LNCAP (cell line): ENCODE measurements around the gene TTC39B.
A peak's percentile ranks its signal among the peaks of the same experiment; 100 is the strongest.

Experiments
- CTCF ChIP-seq: fragments of 450-650 bp; IDR thresholded peaks from 2 replicates; pipeline ENCODE4 v1.5.1; 2017; ENCODE audit warnings: mild to moderate bottlenecking

Gene TTC39B

DNA sequence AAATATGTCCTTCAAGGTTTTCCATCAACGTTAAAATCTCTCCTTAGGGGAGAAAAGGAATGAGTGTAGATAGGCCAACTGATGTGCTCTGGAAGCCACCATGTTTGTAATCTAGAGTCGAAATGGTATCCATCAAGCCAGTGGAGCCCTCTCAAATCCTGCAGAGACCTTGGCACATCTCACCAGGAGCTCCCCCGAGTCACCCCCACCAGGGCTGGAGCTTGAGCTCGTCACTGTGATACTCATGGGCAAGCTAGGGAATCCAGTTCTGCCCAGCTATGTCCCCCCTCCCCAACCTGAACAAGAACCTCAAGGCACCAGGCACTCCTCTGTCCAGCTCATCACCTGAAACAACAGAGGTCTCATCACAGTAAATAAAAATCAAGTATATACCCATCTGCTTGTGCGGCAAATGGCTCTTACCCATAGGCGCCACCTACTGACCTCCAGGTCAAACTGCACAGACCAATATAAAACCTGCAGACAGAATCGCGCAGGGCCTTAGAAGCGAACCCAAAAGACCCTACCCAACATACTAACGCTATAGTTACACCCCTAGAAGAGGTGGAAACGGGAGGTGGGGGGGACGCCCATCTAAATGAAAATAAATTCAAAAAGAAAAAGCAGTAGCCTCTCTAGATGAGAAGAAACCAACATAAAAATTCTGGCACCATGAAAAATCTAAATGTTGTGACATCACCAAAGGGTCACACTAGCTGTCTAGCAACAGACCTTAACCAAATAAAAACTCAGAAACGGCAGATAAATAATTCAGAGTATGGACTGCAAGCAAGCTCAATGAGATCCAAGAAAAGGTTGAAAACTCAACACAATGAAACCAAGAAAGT, 75.0 kb downstream of the TTC39B start:
- TF ChIP-seq CTCF: peak; percentile 81

- no peak for TF ChIP-seq CTCF
These were observed 77.6 kb downstream of the TTC39B start for GRCh38 chr9:15229409-15229808.

- no peak for TF ChIP-seq CTCF
These were observed 79.5 kb downstream of the TTC39B start for GRCh38 chr9:15227491-15227890.

- no peak for TF ChIP-seq CTCF
These were observed 81.4 kb downstream of the TTC39B start for GRCh38 chr9:15225564-15226126.

- no peak for TF ChIP-seq CTCF
These were observed 84.7 kb downstream of the TTC39B start for GRCh38 chr9:15222313-15222712.

- no peak for TF ChIP-seq CTCF
These were observed 85.3 kb downstream of the TTC39B start for GRCh38 chr9:15221746-15222145.

DNA sequence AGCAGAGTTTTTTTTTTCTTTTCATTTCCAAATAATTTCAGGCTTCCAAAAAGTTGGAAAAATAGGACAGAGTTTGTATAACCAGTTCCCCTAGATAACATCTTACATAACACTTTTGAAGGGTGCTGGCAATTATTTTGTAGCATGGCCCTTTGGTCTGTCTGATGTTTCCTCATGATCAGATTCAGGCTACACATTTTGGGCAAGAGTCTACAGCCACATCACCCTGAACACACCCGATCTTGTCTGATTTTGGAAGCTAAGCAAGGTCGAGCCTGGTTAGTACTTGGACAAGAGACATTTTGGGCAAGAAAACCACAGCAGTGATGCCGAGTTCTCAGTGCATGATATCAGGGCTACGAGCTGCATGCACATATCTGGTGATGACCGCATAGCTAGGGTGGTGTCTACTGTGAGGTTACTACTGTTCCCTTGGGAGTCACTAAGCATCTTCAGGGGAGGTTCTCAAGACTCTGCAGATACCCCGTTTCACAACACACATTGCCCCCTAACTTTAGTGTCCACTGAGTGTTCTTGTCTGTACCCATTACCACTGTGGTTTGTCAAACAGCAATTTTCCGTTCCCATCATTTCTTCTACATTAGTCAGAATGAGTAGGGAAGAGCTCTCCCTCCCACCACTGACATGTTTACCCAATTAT, 86.2 kb downstream of the TTC39B start:
- no peak for TF ChIP-seq CTCF
